Kidney (tissue), 14 donors: ENCODE measurements around the gene HUS1B. TPM values are rescaled to one million over a fixed set of nuclear protein-coding genes. Genes with fewer than 3 reads are reported as not detected.

ENCODE experiments used
- DNase-seq, 5 donors: peaks; one replicate each; pipeline ENCODE4 v3.0.0-alpha.2; 2013 to 2020
- FAIRE-seq: peaks from 2 replicates; lab custom pipeline; 2012; peaks lifted over from hg19 to GRCh38; lab: Jason Lieb, UNC
- H3K27ac ChIP-seq, 2 donors: one replicate each; pipeline ENCODE4 v1.7.0; 2013; ENCODE audit warnings: low read depth in 2 of 2, low read length in 2 of 2, inconsistent platforms in 1 of 2
- H3K27me3 ChIP-seq: one replicate; pipeline ENCODE4 v1.7.1; 2013; ENCODE audit warnings: low read length, inconsistent platforms; ENCODE audit not compliant: control insufficient read depth, insufficient read depth
- H3K36me3 ChIP-seq, 3 donors: one replicate each; pipeline versions ENCODE4 v1.7.0 to v1.7.1; 2013; ENCODE audit warnings: low read length in 3 of 3, control low read depth in 1 of 3, inconsistent platforms in 1 of 3; ENCODE audit not compliant: insufficient read depth in 3 of 3, control insufficient read depth in 2 of 3
- H3K4me1 ChIP-seq, 3 donors: one replicate each; pipeline versions ENCODE4 v1.7.0 to v1.7.1; 2013; ENCODE audit warnings: low read length in 3 of 3, inconsistent platforms in 1 of 3, low read depth in 1 of 3; ENCODE audit not compliant: control insufficient read depth in 2 of 3, insufficient read depth in 2 of 3
- H3K4me3 ChIP-seq, 3 donors: one replicate each; pipeline versions ENCODE4 v1.7.0 to v1.8.1; 2013; ENCODE audit warnings: low read length in 3 of 3, control low read depth in 1 of 3, inconsistent platforms in 1 of 3
- H3K9ac ChIP-seq, 3 donors: one replicate each; pipeline versions ENCODE4 v1.7.0 to v1.7.1; 2013; ENCODE audit warnings: low read length in 3 of 3, control low read depth in 1 of 3, inconsistent platforms in 1 of 3
- H3K9me3 ChIP-seq, 3 donors: one replicate each; pipeline versions ENCODE4 v1.7.0 to v1.7.1; 2013; ENCODE audit warnings: low read length in 3 of 3, control low read depth in 1 of 3, inconsistent platforms in 1 of 3; ENCODE audit not compliant: control insufficient read depth in 2 of 3, insufficient read depth in 1 of 3
- intact Hi-C: fragments of 100-400 bp; cut with DNase I; formaldehyde crosslinking; loops from one replicate; pipeline ENCODE4 v1.11.1; 2022
- polyA plus RNA-seq: library from polyadenylated mRNA; stranded (reverse); fragments of 350-450 nt; fragmentation: Illumina TruSeq; extraction: RNeasy Lipid Tissue Mini Kit (QIAGEN cat#74804); gene quantifications from one replicate; pipeline ENCODE4 v1.2.3, GENCODE V29; 2014; ENCODE audit warnings: low read depth, low replicate concordance; ENCODE audit not compliant: insufficient read depth
- total RNA-seq: library from RNA; stranded (reverse); fragmentation: NEBNext Ultra II Directional; extraction: Animal tissue kit (Norgen Biotek cat#: 25700); gene quantifications from one replicate; pipeline ENCODE4 v1.2.1, GENCODE V29; 2021
- TF ChIP-seq, protein P1 (sequence below): IDR thresholded peaks from 3 replicates; pipeline ENCODE4 v1.5.1; 2012; ENCODE audit warnings: mild to moderate bottlenecking, moderate library complexity, borderline replicate concordance; ENCODE audit not compliant: insufficient read depth; ENCODE audit errors: extremely low read depth
- donor health status: control.
- donor health status: control.
- donor health status: control.
- donor health status: control.
- donor health status: control.
- donor health status: DM: yes; HTN: yes; CAD: no.
- donor health status: Normal renal cell carcinoma (clear cell type).

The HUS1B gene
- total and polyA plus RNA-seq, 2 donors from 2014 or later, result 1.2 TPM; not detected in 1

DNA sequence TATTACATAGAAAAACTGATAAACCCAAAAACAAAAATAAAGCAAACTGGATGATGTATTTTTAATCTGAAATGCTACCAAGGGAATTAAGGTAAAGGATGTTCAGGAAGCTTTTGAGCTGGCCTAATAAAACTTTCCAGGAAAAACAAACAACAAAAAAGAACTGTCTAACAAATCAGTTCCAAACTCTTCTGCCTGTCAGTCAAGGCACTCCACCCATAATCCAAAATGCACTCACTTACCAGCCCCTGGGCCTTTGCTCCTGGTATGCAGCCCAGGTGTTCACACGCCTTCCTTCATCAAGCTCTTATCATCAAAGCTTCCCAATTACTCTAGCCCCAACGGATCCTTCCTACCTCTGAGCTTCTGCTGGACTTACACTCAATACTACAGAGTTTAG lies 32.3 kb upstream of the HUS1B start:
- H3K4me3 ChIP-seq, result no peak overlapping the region
- H3K27me3 ChIP-seq, result no peaks in the 10 kb centered on the region
- intact Hi-C loops, result no loop called here
- TF ChIP-seq, protein P1, sequence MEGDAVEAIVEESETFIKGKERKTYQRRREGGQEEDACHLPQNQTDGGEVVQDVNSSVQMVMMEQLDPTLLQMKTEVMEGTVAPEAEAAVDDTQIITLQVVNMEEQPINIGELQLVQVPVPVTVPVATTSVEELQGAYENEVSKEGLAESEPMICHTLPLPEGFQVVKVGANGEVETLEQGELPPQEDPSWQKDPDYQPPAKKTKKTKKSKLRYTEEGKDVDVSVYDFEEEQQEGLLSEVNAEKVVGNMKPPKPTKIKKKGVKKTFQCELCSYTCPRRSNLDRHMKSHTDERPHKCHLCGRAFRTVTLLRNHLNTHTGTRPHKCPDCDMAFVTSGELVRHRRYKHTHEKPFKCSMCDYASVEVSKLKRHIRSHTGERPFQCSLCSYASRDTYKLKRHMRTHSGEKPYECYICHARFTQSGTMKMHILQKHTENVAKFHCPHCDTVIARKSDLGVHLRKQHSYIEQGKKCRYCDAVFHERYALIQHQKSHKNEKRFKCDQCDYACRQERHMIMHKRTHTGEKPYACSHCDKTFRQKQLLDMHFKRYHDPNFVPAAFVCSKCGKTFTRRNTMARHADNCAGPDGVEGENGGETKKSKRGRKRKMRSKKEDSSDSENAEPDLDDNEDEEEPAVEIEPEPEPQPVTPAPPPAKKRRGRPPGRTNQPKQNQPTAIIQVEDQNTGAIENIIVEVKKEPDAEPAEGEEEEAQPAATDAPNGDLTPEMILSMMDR, result no peak
- FAIRE-seq (no peak), DNase-seq (no peak)
- peaks cover 0 to 2% (median 0%) of the 10 kb centered on the region in 3 donors for H3K36me3 ChIP-seq
- H3K9ac ChIP-seq, result no peak overlapping the region
- peaks cover 0 to 8% (median 5%) of the 10 kb centered on the region in 3 donors for H3K4me1 ChIP-seq
- H3K27ac ChIP-seq, result no peak overlapping the region
- no peaks in the 10 kb centered on the region for H3K9me3 ChIP-seq

DNA sequence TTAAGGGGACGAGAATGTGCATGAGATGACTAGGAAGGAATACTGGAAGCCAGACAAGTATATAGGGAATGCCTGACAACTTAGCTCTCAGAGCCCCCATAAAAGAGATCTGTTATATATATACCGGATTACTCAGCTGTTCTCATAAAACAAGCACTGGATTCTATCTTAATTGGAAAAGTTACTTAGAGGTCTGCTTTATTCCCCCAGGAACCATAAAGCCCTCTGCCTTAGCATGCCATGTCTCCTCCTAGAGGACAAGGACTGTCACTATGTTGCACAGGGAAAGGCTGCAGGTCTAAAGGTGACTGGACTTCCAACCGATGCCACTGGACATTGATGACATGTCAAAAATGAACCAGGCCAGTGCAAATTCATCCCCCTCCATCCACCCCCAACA lies 29.6 kb upstream of the HUS1B start:
- no peak overlapping the region for H3K27ac ChIP-seq
- FAIRE-seq, result no peak
- no peaks in the 10 kb centered on the region for H3K27me3 ChIP-seq
- intact Hi-C loops, result no loop called here
- no peaks in the 10 kb centered on the region for H3K9me3 ChIP-seq
- TF ChIP-seq, protein P1, result peak; percentile 7
- H3K4me1 ChIP-seq, result no peaks in the 10 kb centered on the region
- peak in 2 of 5 donors; percentile 9 to 40 for DNase-seq
- H3K36me3 ChIP-seq, result peaks cover 0 to 2% (median 0%) of the 10 kb centered on the region in 3 donors
- no peak overlapping the region for H3K4me3 ChIP-seq
- no peak overlapping the region for H3K9ac ChIP-seq

DNA sequence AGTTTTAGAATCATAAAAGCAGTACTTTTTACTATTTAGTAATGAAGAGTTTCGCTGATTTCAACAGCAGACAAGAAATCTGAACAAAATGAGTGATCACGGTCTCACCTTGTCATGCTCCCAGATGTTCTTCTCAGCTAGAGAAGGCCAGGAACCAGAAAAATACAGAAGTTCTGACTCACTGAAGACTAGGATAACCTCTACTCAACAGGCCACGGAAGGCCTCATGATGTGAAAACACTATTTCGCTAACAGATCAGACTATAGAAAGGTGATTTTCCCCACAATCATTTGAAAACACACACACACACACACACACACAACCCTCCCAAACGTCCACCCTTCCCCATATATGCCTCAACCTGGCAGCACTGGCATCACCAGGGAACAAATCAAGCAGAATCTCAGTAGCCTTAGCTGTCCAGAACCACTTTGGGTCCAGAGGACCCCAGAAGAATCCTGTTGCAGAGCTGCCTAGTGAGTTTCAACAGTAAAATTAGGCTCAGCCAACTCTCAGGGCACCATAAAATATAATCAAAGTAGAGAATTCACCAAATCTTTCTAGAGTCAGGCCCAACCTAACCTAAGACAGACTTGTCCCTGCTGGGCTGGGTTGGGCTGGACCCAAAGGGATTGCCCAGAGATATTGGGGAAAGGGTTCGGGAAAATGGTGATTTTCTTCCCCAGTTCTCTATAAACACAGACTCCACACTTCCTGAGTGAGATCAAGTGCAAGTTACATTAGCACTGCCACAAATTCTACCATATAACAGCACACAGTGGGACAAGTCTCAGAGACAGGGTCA lies 28.1 kb upstream of the HUS1B start:
- H3K36me3 ChIP-seq, result peaks cover 0 to 2% (median 0%) of the 10 kb centered on the region in 3 donors
- intact Hi-C loops, result no loop called here
- no peak overlapping the region for H3K27ac ChIP-seq
- no peaks in the 10 kb centered on the region for H3K9me3 ChIP-seq
- peak in 1 of 5 donors; percentile 8 for DNase-seq
- H3K9ac ChIP-seq, result no peak overlapping the region
- no peak for FAIRE-seq
- H3K4me3 ChIP-seq, result no peak overlapping the region
- TF ChIP-seq, protein P1, result no peak
- no peaks in the 10 kb centered on the region for H3K27me3 ChIP-seq
- no peaks in the 10 kb centered on the region for H3K4me1 ChIP-seq
